Stimulated activated naive B cell treated with anti-CD40 and anti-IgM and Interleukin-4, amounts not matched to agents 10 μg/mL and 1 μg/mL and 100 μg/mL, for 72 hours (primary cell): ENCODE measurements around the gene POU4F1.
A peak's percentile ranks its signal among the peaks of the same experiment; 100 is the strongest.

ENCODE experiments used
- ATAC-seq, 2 donors: fragments of 150-1000 bp; cut with Tn5 transposase; replicated peaks; 2 replicates each; pipeline ENCODE4 v1.10.0; 2021; ENCODE audit warnings: moderate library complexity in 1 of 2
- DNase-seq: peaks from one replicate; pipeline ENCODE4 v3.0.0; 2021
- H3K27ac Mint-ChIP-seq: one replicate; pipeline ENCODE4 v1.8.0; 2022; ENCODE audit warnings: mild to moderate bottlenecking, mixed read lengths
- H3K27me3 Mint-ChIP-seq, 2 donors: one replicate each; pipeline ENCODE4 v1.8.0; 2022; ENCODE audit warnings: mixed read lengths in 2 of 2
- H3K36me3 Mint-ChIP-seq, 2 donors: one replicate each; pipeline ENCODE4 v1.8.0; 2022; ENCODE audit warnings: mixed read lengths in 2 of 2, mild to moderate bottlenecking in 1 of 2
- H3K4me1 Mint-ChIP-seq, 2 donors: one replicate each; pipeline ENCODE4 v1.8.0; 2022; ENCODE audit warnings: mixed read lengths in 2 of 2, mild to moderate bottlenecking in 1 of 2
- H3K4me3 Mint-ChIP-seq, 2 donors: one replicate each; pipeline ENCODE4 v1.8.0; 2022; ENCODE audit warnings: mild to moderate bottlenecking in 2 of 2, mixed read lengths in 2 of 2, moderate library complexity in 1 of 2
- H3K9me3 Mint-ChIP-seq, 2 donors: one replicate each; pipeline ENCODE4 v1.8.0; 2022; ENCODE audit warnings: mixed read lengths in 2 of 2, mild to moderate bottlenecking in 1 of 2

The POU4F1 gene

DNA sequence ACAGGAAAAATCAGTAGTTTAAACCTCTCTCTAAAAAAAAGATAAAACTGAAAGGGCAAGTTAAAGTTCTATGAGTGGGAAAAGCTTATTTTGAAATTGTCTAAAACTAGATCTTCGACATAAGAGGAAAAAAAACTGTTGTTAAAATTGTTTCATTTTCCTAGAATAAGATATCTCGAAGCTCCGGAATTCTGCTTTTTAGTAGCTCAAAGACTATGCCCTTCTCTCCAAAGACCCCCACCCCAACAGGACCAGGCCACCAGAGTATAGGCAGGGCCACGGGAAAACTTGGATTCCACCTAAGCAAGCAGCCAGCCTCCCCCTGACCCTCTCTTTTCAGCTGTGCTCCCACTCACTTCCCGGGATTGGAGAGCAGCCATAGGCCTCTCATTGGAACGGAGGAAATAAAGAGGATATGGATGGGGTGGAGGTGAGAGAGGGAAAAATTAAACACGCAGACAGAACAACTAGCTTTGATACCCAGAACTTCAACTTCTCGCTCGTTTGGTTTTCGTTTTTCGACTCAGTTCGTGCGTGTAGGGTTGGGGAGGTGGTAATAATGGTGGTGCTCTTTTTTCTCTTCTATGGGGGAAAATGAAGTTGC lies 3.0 kb downstream of the POU4F1 start:
- DNase-seq = no peak
- Mint-ChIP-seq H3K27ac (peak overlapping the region; percentile 31), H3K9me3 (peaks cover 4 to 6% of the 10 kb centered on the region in 2 donors), H3K4me3 (peak overlapping the region in 1 of 2 donors; percentile 32), H3K36me3 (peaks cover 2 to 13% of the 10 kb centered on the region in 2 donors), H3K4me1 (peaks cover 36 to 55% of the 10 kb centered on the region in 2 donors), H3K27me3 (peaks cover 66 to 79% of the 10 kb centered on the region in 2 donors)
- no peak for ATAC-seq

DNA sequence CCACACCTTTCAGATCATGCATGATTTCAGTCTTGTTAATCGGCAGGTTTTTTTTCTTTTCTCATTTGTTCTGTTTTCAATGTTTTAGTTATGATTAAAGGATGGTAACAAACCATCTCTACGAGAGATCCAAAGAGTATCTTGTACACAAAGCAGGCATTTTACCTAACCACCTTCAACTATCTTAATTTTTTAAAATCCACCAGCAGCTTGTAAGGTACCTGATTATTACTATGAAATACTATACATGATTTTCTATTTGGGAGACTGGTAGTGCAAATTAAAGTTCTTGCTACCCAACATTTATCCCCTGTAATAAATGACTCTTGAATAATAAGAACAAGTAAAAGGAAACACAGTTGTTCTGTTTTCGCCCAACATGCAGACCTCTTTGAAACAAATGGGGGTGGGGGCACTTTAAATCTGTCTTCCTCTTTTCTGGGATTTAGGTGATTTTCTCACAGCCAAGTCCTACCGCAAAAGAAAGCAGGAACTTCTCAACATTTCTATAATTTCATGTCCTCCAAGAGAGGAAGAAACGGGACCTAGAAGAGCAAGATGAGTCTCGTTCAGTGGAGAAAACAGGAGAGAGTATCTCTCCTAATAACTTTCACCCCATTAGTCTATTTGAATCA lies 3.6 kb downstream of the POU4F1 start:
- peaks cover 62 to 78% of the 10 kb centered on the region in 2 donors for H3K27me3 Mint-ChIP-seq
- peak overlapping the region; percentile 51 for H3K27ac Mint-ChIP-seq
- H3K4me3 Mint-ChIP-seq = no peak overlapping the region
- peaks cover 34 to 55% of the 10 kb centered on the region in 2 donors for H3K4me1 Mint-ChIP-seq
- peaks cover 4 to 6% of the 10 kb centered on the region in 2 donors for H3K9me3 Mint-ChIP-seq
- ATAC-seq (no peak), DNase-seq (no peak)
- peaks cover 2 to 13% of the 10 kb centered on the region in 2 donors for H3K36me3 Mint-ChIP-seq

DNA sequence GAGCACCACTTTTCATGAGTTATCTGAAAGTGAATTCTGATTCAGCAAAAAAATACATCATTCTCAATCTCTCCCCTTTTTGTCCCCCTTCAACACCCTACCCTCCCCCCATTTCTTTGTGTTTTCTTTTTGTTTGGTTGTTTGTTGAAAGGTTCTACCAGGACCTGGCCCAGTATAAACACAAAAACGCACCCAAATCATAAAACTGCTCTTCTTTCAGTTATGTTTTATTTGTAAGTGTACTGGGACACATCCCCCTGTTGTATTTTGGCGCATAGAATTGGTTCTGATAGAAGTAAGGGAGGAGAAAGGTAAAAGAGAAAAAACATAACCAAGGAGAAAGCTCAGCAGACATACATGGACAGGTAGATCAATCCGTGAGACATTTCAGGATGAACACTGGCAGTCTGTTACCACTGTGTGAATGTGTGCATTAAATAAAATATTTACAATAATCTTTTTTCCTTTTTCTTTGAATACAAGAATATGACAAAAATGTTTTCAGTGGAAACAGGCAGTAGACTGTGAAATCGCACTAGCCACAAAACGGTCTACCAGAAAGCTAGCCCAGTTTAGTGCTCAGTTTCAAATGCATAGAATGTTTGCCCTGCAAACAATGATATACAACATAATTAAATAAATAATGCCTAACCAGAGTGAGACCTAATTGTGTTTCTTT lies 4.2 kb downstream of the POU4F1 start:
- H3K4me3 Mint-ChIP-seq = no peak overlapping the region
- H3K27me3 Mint-ChIP-seq = peaks cover 62 to 78% of the 10 kb centered on the region in 2 donors
- peaks cover 6 to 7% of the 10 kb centered on the region in 2 donors for H3K9me3 Mint-ChIP-seq
- ATAC-seq (no peak), DNase-seq (no peak)
- peaks cover 2 to 13% of the 10 kb centered on the region in 2 donors for H3K36me3 Mint-ChIP-seq
- H3K4me1 Mint-ChIP-seq = peaks cover 31 to 53% of the 10 kb centered on the region in 2 donors
- H3K27ac Mint-ChIP-seq = no peak overlapping the region

DNA sequence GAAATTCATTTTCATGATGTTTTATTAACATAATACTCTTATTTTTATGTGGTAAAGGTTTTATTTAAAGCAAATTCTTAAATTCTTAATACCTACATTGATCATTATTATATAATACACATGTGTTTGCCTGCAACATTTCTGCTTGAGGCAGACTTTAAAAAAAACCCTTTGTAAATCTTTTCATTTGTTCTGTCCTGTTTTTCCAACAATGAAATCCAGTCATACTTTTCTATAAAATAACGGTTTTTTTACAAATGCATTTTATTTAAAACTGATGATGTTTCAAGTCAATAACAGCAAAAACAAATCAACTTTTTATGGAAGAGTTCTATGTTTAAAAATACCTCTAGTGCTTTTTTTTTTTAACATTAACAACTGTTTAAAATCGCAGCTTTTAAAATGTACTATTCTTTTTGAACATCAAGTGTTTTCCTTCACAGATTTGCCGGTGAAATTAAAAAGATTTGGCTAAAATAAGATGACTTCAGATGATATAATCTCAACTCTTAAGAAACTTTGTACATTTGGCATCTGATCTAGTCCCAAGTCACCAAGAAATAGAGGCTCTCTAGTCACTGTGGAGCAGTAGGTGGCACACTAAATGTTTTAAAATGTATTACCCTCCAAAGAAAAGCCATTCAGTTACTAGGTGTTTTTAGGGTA lies 5.1 kb downstream of the POU4F1 start:
- Mint-ChIP-seq H3K36me3 (peaks cover 4 to 13% of the 10 kb centered on the region in 2 donors), H3K4me1 (peaks cover 25 to 44% of the 10 kb centered on the region in 2 donors), H3K27me3 (peaks cover 60 to 77% of the 10 kb centered on the region in 2 donors), H3K9me3 (peaks cover 6 to 7% of the 10 kb centered on the region in 2 donors), H3K27ac (no peak overlapping the region), H3K4me3 (no peak overlapping the region)
- DNase-seq (no peak), ATAC-seq (no peak)

DNA sequence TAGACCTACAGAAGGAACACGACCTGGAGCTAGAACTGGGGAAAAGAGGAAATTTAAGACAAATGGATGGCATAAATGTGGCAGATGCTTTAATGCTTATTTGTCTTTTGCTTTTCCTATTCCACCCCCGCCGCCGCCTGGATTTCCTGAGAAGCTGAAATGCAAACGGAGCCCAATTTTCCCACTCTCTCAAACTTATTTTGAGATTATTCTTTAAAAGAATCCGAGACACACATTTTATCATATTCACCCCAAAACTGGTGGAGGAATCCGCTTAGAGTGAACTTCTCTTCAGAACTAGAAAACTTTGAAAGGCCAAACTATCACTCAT lies 5.8 kb downstream of the POU4F1 start:
- DNase-seq (no peak), ATAC-seq (no peak)
- no peak overlapping the region for H3K4me3 Mint-ChIP-seq
- peaks cover 21 to 38% of the 10 kb centered on the region in 2 donors for H3K4me1 Mint-ChIP-seq
- H3K9me3 Mint-ChIP-seq = peaks cover 6 to 7% of the 10 kb centered on the region in 2 donors
- H3K27ac Mint-ChIP-seq = peak overlapping the region; percentile 81
- H3K36me3 Mint-ChIP-seq = peaks cover 4 to 10% of the 10 kb centered on the region in 2 donors
- H3K27me3 Mint-ChIP-seq = peaks cover 61 to 77% of the 10 kb centered on the region in 2 donors

DNA sequence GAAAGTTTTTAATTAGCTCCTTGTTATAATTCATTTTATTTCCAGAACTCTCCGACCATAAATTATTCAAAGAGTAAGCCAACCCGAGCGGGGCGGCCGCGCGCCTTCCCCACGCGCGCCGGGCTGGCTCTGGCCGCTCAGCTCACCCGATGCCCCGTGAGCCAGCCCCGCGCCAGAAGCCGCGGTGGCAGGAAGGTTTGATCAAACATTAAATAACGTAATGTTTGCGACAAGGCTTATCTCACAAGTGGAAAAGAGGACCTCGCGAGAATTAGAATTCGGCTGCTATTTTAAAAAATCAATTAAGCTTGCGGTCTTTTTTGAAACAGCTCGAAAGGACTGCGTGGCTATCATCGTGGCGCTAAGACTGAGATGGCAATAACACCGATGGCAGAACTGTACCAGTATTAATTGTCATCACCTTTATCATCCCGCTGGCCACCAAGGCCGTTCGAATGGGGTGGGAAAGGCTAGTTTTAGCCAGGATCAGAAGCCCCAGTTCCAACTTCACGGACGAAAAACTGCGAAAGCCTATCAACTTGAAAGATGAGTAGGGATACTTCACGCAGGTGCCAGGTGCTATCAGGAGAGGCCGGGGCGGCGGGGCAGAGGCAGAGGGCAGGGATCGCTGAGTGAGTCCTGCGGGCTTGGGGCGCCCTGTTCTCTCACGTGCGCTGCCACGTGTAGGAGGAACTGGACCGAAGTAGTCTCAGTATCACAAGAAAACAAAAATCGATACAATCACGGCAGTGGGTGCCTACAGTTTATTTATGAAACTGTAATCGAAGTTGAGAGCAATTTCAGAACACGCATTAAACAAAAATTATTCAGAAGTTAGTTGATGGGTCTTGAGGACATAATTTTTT lies 6.4 kb downstream of the POU4F1 start:
- H3K4me3 Mint-ChIP-seq = peak overlapping the region; percentile 36 to 39
- no peak for ATAC-seq
- peaks cover 17 to 33% of the 10 kb centered on the region in 2 donors for H3K4me1 Mint-ChIP-seq
- H3K27me3 Mint-ChIP-seq = peaks cover 63 to 78% of the 10 kb centered on the region in 2 donors
- peak overlapping the region; percentile 81 for H3K27ac Mint-ChIP-seq
- H3K9me3 Mint-ChIP-seq = peaks cover 6 to 7% of the 10 kb centered on the region in 2 donors
- no peak for DNase-seq
- H3K36me3 Mint-ChIP-seq = peaks cover 4 to 6% of the 10 kb centered on the region in 2 donors

DNA sequence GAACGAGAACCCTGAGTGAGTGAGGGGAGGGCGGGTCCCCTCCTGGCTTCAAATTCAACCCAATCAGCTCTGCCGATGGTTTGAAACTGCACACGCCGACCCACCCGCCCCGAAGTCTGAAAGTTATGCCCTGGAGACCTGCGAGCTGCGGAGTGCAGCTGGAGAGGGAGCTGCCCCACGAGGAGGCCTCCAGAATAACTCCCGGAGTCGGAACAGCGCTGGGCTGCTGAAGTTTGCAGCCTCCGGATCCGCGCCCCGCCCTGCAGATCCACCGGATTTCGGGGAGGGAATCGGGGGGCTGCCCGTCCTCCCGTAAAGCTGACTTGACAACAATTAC lies 7.0 kb downstream of the POU4F1 start:
- H3K27ac Mint-ChIP-seq = peak overlapping the region; percentile 81
- peak overlapping the region in 1 of 2 donors; percentile 59 for H3K4me3 Mint-ChIP-seq
- ATAC-seq (no peak), DNase-seq (no peak)
- peaks cover 63 to 80% of the 10 kb centered on the region in 2 donors for H3K27me3 Mint-ChIP-seq
- peaks cover 6 to 7% of the 10 kb centered on the region in 2 donors for H3K9me3 Mint-ChIP-seq
- peaks cover 15 to 31% of the 10 kb centered on the region in 2 donors for H3K4me1 Mint-ChIP-seq
- H3K36me3 Mint-ChIP-seq = peaks cover 4 to 6% of the 10 kb centered on the region in 2 donors

DNA sequence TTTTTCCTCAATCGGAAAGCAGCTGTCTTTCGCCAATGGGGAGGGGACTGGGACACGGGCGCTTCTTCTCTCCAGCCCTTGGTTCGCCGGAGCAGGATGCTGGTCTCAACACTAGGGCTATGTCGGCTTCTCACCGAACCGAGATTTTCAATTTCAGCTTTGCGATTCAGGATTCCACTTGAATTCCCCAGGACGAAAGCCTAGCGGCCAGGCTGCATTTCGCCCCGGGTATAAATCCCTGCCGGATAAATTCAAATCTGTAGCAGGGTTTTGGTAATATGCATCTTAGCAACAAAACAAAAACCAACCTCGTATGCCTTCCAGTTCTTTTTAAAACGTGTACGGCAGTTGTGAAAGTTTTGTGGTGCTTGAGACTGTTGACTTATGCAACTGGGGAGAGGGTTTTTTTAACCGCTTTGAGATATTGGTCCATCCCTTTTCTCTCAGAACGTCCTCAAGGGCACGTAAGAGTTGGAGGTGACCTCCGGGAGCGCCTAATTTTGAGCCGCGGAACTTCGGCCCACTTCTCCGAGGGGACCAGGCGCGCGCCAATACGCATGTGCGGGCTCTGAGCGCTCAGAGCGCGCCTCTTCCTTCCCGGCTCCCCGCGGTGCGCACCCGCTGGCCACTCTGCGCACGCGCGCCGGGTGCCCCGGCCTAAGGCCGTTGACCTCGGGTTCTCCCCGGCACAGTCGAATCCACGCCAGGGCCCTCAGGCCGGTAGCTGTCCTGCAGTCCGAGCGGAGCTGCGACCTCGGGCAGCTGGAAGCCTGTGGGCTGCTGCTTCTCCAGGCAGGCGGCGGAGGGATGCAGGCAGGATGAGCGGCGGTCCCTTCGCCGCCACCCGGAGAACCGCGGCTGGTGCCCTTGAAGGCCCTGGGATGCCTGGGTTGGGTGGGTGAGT lies 7.6 kb downstream of the POU4F1 start:
- ATAC-seq = no peak
- Mint-ChIP-seq H3K27me3 (peaks cover 57 to 74% of the 10 kb centered on the region in 2 donors), H3K4me3 (peak overlapping the region; percentile 59 to 69), H3K27ac (peak overlapping the region; percentile 82), H3K4me1 (peaks cover 11 to 24% of the 10 kb centered on the region in 2 donors), H3K9me3 (peaks cover 6 to 7% of the 10 kb centered on the region in 2 donors), H3K36me3 (peaks cover 4 to 6% of the 10 kb centered on the region in 2 donors)
- DNase-seq = no peak

DNA sequence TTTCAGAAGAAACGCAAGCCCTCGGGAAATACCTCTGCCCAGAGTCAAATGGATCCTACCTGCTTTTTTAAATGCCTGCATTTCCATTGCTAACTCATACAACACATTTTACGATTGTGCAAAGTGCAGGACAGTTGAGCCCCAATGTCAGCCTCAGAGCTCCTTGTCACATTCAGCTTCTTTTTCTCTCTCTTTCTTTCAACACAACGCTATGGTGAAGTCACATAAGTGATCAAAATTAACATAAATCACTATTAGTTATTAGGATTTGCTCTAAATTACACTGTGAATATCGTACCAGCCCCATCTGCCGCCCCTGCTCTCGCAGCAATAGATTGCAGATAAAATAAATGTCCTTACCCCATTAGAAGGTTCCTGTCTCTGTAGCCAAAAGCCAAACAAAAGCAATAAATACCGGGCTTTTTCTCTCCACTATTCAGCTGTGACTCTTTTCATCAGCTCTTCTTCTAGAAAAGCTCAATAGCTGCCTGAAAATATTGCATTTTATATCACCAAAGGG lies 8.8 kb downstream of the POU4F1 start:
- H3K4me3 Mint-ChIP-seq = peak overlapping the region in 1 of 2 donors; percentile 21
- H3K9me3 Mint-ChIP-seq = peaks cover 9 to 11% of the 10 kb centered on the region in 2 donors
- H3K27ac Mint-ChIP-seq = peak overlapping the region; percentile 89
- peaks cover 56 to 72% of the 10 kb centered on the region in 2 donors for H3K27me3 Mint-ChIP-seq
- peaks cover 5 to 6% of the 10 kb centered on the region in 2 donors for H3K36me3 Mint-ChIP-seq
- no peak for ATAC-seq
- H3K4me1 Mint-ChIP-seq = peaks cover 6 to 20% of the 10 kb centered on the region in 2 donors
- DNase-seq = no peak

DNA sequence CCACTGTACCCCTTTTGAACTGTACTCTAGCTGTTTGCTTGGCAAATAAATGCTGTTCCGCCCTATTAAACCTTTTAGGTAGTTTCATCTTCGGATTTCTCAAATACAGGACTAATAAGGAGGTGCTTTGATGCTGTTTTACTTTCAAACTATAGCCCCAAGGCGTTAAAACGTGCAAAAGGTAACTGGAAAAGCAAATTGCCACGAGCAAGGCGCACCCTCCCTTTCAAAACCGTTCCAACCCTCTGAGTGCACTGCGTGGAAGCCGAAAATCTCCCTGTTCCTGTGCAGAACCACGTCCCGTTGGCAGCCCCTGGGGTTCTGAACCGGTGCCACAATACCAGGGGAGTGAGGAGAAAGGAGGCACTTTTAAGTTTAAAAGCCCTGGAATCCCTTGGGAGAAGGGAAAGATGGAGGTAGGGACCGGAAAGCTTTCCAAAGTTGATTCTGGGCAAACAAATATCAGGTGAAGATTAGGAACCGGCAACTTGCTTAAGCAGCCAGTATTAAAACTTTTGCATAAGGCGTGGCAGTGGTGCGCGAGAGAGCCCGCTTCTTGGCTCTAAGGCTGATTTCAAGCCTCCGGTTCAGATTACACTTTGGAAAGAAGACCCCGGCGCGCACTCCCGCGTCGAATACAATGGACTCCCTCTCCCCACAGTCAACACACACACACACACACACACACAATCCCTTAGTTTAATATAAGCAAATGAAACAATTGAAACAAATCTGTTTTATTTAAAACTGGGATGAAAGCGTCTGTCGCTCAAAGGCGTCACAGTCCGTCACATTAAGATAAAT lies 9.5 kb downstream of the POU4F1 start:
- H3K4me3 Mint-ChIP-seq = peak overlapping the region in 1 of 2 donors; percentile 51
- H3K4me1 Mint-ChIP-seq = peaks cover 6 to 20% of the 10 kb centered on the region in 2 donors
- H3K27me3 Mint-ChIP-seq = peaks cover 58 to 72% of the 10 kb centered on the region in 2 donors
- ATAC-seq (no peak), DNase-seq (no peak)
- H3K9me3 Mint-ChIP-seq = peaks cover 11% of the 10 kb centered on the region in 2 donors
- peak overlapping the region; percentile 89 for H3K27ac Mint-ChIP-seq
- peaks cover 6 to 8% of the 10 kb centered on the region in 2 donors for H3K36me3 Mint-ChIP-seq

DNA sequence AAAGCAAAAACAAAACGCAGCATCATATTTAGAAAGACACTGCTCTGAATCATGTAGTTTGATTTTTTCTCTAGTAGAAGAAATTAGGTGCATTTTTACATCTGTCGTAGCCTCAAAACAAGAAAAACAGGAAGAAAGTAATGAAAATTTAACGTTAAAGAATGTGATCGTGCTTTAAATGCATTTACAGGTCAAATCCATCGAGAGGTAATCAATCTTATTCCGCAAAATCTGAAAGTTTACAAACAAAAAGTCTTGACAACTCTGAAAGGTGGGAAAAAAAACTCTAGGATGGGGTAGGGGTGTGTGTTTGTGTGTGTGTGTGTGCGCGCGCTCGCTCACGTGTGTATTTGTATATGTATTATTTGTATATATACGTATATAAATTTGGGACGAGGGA lies 10.2 kb downstream of the POU4F1 start:
- ATAC-seq (no peak), DNase-seq (no peak)
- Mint-ChIP-seq H3K27ac (peak overlapping the region; percentile 14), H3K36me3 (peaks cover 6 to 8% of the 10 kb centered on the region in 2 donors), H3K27me3 (peaks cover 62 to 77% of the 10 kb centered on the region in 2 donors), H3K9me3 (peaks cover 11% of the 10 kb centered on the region in 2 donors), H3K4me3 (no peak overlapping the region), H3K4me1 (peaks cover 6 to 20% of the 10 kb centered on the region in 2 donors)

DNA sequence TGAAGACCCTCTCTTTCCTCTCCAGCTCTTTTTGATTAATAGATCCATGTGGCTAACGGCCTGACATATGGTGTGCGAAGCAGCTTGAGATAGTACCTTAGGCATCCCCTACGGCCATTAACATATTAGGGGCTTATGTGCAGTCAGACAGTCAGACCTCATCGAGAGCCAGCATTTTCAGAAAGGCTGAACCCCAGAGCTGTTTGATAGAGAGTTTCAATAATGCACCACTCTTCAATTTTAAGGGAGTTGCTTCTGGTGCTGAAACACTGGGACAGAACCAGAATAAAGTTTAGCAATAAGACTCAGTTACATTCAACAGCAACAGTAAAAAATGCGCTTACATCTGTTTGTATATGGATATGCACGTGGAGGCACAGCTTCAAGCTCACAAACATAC lies 10.8 kb downstream of the POU4F1 start:
- Mint-ChIP-seq H3K27ac (peak overlapping the region; percentile 14), H3K4me3 (no peak overlapping the region), H3K27me3 (peaks cover 66 to 80% of the 10 kb centered on the region in 2 donors), H3K4me1 (peaks cover 6 to 20% of the 10 kb centered on the region in 2 donors), H3K9me3 (peaks cover 13 to 14% of the 10 kb centered on the region in 2 donors), H3K36me3 (peaks cover 6 to 8% of the 10 kb centered on the region in 2 donors)
- ATAC-seq (no peak), DNase-seq (no peak)
